ENCODE data around the gene SECTM1.
A peak's percentile ranks its signal among the peaks of the same experiment; 100 is the strongest.
"Not testable (repeated sequence)": the region's sequence is repeated elsewhere in the genome, so short reads cannot be mapped to it uniquely, and the experiment has no call there.

The SECTM1 gene

DNA sequence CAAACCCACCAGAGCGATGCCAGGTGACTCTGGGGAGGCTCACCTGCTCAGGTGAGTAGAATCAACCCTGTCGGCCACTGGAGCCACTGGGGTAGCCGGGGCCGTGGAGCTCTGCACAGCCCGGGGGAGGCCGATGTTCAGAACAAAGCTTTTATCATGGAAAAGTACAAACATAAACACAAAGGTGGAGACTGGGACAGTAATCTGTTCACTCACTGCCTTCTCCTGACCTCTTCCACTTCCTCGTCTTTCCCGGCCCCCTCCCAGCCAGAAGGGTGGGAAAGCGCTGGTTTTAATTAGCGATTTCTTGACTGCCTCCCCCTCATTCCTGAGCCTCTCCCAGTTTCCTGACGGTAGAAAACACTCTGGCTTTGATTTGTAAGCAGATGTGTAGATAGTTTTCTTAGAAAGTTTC is 15.7 kb upstream of the SECTM1 start:
- no peak for FAIRE-seq
- no peak for DNase-seq (ENCODE audit: insufficient read length, low spot score)

DNA sequence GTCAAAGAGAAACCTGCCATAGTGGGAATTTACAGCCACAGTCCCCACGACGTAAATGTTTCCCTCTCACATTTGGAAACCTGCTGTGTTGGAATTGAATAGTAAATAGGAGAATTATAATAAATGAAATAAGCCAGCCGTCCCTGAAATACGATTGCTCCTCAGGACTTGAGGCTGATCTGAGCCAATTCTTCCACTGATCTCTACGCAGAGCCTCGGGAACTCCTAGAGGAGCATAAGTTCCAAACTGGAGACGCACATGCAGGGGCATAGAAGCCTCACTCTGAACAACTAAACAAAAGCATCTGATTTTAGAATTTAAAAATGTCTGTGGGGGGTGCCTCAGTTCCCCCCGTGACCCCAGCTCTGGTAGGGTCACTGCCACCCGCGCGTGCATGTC is 15.3 kb upstream of the SECTM1 start:
- no peak for FAIRE-seq

DNA sequence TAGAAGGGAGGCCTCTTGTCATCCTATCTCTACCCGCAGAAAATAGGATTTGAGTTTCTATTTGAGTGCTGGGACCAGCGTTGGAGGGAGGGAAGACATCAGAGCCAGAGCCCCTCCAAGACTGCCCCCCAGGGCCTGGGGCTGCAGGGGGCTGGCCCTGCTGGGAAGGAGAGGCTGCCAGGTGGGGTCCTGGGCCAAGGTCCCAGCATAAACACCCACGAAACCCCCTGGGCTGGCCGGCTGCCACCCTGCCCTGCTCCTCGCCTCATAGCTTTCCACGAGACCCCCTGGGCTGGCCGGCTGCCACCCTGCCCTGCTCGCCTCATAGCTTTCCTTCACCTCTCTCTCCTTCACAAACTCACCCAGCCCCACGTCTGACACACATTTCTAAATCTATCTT is 14.9 kb upstream of the SECTM1 start:
- FAIRE-seq (no peak), DNase-seq (ENCODE audit: insufficient read length, low spot score) (no peak)

More for the DNA sequence above, 15.3 kb upstream of the SECTM1 start:
- DNase-seq (ENCODE audit: insufficient read length, low spot score): no peak

DNA sequence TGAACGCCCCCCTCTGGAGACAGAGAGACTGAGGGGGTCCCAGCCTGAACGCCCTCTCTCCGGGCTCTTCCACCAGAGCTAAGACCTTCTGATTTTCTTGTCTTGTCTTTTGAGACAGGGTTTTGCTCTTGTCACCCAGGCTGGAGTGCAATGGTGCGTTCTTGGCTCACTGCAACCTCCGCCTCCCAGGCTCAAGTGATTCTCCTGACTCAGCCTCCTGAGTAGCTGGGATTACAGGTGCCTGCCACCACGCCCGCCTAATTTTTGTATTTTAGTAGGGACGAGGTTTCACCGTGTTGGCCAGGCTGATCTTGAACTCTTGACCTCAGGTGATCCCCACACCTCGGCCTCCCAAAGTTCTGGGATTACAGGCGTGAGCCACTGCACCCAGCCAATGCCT is 14.4 kb upstream of the SECTM1 start:
- FAIRE-seq; DNase-seq (ENCODE audit: insufficient read length, low spot score): not testable (repeated sequence)

GRCh38 chr17:82346342-82347300 is 13.1 kb upstream of the SECTM1 start:
- DNase-seq (ENCODE audit: insufficient read length, low spot score) (no peak), FAIRE-seq (no peak)

- FAIRE-seq: no peak
- no peak for DNase-seq (ENCODE audit: insufficient read length, low spot score)
Observed at GRCh38 chr17:82345151-82345976, 11.8 kb upstream of the SECTM1 start.

- DNase-seq (ENCODE audit: insufficient read length, low spot score): no peak
- no peak for FAIRE-seq
Observed at GRCh38 chr17:82344175-82344907, 10.8 kb upstream of the SECTM1 start.

- FAIRE-seq (no peak), DNase-seq (ENCODE audit: insufficient read length, low spot score) (no peak)
Observed at GRCh38 chr17:82343560-82343959, 10.0 kb upstream of the SECTM1 start.

DNA sequence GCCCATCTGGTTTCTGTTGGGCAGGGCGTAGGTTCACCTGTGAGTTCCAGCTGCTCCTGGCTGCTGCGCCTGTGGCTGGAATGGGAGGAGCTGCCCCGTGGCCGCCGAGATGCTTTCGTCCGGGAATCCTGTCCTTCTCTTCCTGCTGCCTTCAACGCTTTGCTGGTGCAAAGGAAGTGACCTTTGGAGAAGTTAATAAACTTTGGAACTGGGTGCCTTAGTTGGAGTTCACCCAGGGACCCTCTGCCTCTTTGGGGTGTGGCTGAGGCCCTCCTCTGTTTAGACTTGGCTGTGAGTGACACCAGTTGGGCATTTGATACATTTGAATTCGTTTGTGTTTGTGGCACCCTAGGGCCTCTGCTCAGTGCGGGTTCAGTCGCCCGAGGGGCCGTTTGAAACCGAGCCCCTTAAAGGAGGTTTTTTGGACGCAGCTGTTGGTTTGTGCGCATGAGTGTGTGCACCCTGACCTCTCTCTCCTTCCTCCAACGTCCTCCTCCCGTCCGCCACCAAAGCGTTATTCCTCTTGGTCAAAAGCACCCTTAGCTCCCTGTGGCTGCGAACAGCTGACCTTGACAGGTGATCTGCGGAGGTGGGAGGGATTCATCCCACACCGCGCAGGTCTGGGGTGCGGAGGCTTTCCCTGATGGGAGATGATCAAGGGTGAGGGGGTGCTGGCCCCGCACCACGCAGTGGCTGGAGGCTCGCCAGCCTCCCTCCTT is 9.0 kb upstream of the SECTM1 start:
- DNase-seq (ENCODE audit: insufficient read length, low spot score): no peak
- FAIRE-seq: no peak

DNA sequence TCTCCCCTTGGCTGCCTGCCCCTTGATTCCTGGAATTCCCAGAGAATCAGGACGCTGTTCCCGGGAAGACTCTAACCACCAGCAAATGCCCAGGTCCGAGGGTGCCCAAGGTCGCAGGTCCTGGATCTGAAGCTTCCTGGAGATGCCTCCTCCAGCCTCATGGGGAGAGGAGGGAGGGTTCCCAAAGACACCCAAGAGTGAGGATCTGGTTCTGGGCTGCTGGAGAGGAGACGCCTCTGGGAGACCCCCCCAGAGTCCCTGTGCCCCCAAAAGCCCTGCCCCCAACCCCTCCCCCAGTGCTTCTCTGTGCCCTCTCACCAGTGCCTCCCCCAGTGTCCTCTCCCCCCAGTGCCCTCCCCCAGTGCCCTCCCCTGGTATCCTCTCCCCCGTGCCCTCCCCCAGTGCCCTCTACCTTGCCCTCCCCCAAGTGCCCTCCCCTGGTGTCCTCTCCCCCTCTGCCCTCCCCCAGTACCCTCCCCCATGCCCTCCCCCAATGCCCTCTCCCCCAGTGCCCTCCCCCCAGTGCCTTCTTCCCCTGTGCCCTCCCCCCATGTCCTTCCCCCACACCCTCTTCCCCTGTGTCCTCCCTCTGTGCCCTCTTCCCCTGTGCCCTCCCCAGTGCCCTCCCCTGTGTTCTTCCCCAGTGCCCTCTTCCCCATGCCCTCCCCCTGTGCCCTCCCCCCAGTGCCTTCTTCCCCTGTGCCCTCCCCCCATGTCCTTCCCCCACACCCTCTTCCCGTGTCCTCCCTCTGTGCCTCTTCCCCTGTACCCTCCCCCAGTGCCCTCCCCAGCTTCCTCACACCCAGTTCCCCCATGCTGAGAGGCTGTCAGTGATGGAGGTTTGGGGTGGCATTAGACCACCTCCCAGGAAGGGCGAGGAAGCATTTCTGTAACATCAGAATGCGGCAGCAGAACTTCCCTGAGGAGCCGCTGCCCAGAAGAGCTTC is 6.3 kb upstream of the SECTM1 start:
- DNase-seq (ENCODE audit: insufficient read length, low spot score): no peak
- FAIRE-seq: no peak

- no peak for FAIRE-seq
Observed at GRCh38 chr17:82338858-82339633, 5.5 kb upstream of the SECTM1 start.

GRCh38 chr17:82334622-82335394 is 1.2 kb upstream of the SECTM1 start:
- FAIRE-seq (peak; percentile 4), DNase-seq (ENCODE audit: insufficient read length, low spot score) (no peak)

More at GRCh38 chr17:82338858-82339633, 5.5 kb upstream of the SECTM1 start:
- no peak for DNase-seq (ENCODE audit: insufficient read length, low spot score)

DNA sequence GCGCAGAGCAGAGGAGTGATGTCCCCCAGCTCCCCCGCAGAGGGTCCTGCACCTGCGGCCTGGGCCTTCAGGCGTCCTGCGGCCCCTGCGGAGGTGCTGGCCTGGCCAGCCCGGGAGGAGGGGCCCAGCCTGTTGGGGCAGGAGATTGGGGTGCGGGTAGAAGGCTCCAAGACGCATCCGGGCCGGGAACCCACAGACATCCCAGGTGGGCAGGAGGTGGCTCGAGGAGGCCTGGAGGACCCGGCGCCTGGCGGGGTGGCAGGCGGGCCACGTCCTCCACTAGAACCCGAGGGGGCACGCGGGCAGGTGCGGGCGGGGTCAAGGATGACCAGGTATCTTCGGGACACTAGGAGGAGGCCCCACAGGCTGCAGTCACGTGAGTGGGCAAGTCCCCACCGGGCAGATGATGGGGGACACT is 647 bp upstream of the SECTM1 start:
- FAIRE-seq: no peak
- no peak for DNase-seq (ENCODE audit: insufficient read length, low spot score)

DNA sequence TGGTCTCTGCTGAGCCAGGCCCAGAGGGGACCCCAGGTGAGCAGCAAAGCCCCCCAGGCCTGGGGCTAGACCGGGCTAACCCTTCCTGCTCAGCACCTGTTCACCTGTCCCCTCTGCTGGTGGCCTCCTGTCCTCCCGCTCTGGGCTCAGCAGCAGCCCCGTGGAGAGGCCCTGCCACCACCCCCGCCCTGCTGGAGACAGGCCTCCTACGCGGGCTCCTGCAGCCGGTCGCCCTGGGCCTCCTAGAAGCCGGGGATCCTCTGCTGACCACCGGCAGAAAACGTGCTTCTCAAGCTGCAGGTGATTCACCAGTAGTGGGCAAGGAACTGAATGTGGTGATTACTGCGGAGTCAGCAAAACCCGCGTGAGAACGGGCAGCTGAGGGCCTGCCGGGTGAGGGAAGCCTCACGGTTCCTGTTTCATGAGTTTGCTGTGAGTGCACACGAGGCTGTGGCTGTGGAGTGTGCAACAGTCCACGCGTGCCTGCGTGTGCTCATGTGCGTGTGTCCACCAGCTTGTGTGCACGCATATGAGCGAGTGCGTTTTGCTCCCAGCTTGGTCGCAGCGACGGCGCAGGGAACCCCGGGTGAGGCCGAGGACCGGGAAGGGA is 792 bp downstream of the SECTM1 start:
- no peak for FAIRE-seq
- DNase-seq (ENCODE audit: insufficient read length, low spot score): no peak

- FAIRE-seq: no peak
- no peak for DNase-seq (ENCODE audit: insufficient read length, low spot score)
Observed at GRCh38 chr17:82331345-82331939, 2.1 kb downstream of the SECTM1 start.

DNA sequence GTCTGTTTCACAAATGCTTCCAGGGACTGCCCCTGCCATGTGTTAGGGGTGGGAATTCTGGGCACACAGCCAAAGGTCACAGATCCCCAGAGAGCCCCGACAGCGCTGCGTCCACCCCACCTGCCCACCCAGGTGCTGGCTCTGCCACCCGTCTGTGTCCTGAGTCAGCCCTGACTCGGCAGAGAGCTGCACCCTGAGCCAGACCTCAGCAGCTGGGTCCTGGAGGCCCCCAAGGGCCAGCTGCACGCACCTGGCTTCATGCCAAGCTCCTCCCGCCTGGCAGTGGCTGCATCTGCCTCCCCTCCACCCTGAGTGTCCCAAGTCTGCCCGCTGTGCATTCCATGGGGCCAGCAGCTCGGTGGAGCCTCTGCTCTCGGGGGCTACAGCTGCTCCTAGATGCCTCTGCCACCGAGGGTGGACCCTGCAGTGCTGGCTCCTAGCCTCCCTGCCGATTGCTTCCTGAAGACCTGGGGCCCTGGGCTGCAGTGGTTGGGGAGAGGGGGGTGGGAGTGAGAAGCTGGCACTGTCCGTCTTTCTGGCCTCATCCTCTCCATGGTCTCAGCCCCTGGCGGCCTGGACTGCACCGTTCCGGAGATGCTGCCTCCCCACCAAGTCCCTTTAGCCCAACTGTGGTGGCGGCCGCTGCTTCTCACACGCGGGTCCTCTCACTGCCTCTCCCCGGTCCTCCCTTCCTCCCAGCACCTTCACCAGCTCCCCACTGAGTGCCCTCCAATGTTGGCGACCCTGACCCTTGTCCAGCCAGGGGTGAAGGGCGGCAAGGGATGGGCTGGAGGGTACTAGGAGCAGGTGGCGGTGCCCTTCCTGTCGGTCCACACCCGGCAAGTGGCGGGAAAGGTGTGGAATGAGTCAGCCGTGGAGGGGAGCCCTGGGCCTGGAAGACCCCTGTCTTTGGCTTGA is 3.0 kb downstream of the SECTM1 start:
- FAIRE-seq: no peak
- DNase-seq (ENCODE audit: insufficient read length, low spot score): no peak
